Activated naive CD4-positive, alpha-beta T cell treated with anti-CD3 and anti-CD28 coated beads, Interleukin-2, amount 50 U/mL, for 72 hours (primary cell): ENCODE data around the gene RNU1-3. TPM values are rescaled to one million over a fixed set of nuclear protein-coding genes. Genes with fewer than 3 reads are reported as not detected.
"Not testable (repeated sequence)": the region's sequence is repeated elsewhere in the genome, so short reads cannot be mapped to it uniquely, and the experiment has no call there.

Experiments used
- ATAC-seq, 2 donors: fragments of 150-1000 bp; cut with Tn5 transposase; 2 replicates each; pipeline ENCODE4 v1.10.0; 2021; ENCODE audit warnings: mild to moderate bottlenecking in 2 of 2, moderate library complexity in 2 of 2
- DNase-seq, 2 donors: peaks; one replicate each; pipeline ENCODE4 v3.0.0; 2021 to 2022; ENCODE audit warnings: low spot score in 2 of 2
- H3K27ac Mint-ChIP-seq, 2 donors: one replicate each; pipeline ENCODE4 v1.8.0; 2022; ENCODE audit warnings: mild to moderate bottlenecking in 2 of 2, mixed read lengths in 2 of 2
- H3K36me3 Mint-ChIP-seq, 2 donors: one replicate each; pipeline ENCODE4 v1.8.0; 2022; ENCODE audit warnings: mixed read lengths in 2 of 2
- H3K9me3 Mint-ChIP-seq, 2 donors: one replicate each; pipeline ENCODE4 v1.8.0; 2022; ENCODE audit warnings: mixed read lengths in 2 of 2
- total RNA-seq, 2 donors: library from RNA; stranded (reverse); gene quantifications; one replicate each; pipeline ENCODE4 v1.2.3, GENCODE V29; 2022

RNU1-3 gene
- total RNA-seq: 1,000 to 10,000 TPM; 1,082 to 1,722 TPM

DNA sequence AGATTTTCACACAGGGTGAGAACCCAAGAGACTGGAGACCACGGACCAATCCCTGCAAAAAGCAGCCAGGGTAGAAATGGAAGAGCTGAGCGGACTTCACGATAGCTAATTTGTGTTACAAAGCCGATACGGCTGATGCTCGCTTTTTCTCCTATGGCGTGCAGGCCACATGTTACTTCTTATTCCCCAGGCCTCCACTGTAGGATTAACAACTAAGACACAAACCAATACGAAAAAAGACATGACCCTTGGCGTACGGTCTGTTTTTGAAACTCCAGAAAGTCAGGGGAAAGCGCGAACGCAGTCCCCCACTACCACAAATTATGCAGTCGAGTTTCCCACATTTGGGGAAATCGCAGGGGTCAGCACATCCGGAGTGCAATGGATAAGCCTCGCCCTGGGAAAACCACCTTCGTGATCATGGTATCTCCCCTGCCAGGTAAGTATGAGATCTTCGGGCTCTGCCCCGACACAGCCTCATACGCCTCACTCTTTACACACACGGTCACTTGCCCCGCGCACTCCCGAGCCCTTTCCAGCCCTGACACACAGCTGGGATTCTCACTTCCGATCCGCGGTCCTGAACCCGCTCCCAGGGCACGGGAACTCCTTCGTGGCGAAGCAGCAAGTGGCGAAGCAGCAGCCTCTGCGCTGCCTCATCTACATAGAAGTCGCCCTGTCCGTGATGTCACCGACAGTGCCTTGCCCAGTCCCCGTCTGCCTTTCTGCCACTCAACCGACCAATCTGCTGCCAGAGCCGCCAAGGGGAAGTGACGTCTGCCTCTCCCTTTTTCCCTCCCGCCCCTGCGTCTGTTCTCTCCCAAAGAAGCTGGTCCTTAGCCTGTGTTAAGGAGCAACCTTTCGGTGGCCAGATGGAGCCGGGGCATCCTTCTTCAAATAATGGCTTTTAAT lies at the start of gene RNU1-3:
TSS of gene RNU1-3 (minus strand) at position 447 of the 912 bp plus-strand sequence.
- not testable (repeated sequence) for DNase-seq, H3K27ac Mint-ChIP-seq, H3K9me3 Mint-ChIP-seq, H3K36me3 Mint-ChIP-seq
- ATAC-seq: peak; percentile 100

GRCh38 chr1:16713480-16713879 lies 46.7 kb upstream of the RNU1-3 start:
- not testable (repeated sequence) for H3K36me3 Mint-ChIP-seq, DNase-seq, H3K9me3 Mint-ChIP-seq, H3K27ac Mint-ChIP-seq, ATAC-seq

- not testable (repeated sequence) for H3K27ac Mint-ChIP-seq, H3K36me3 Mint-ChIP-seq, ATAC-seq, H3K9me3 Mint-ChIP-seq
- DNase-seq: peak in 1 of 2 donors; percentile 1
Observed at GRCh38 chr1:16712984-16713383, 46.2 kb upstream of the RNU1-3 start.

- not testable (repeated sequence) for H3K9me3 Mint-ChIP-seq, H3K27ac Mint-ChIP-seq, H3K36me3 Mint-ChIP-seq, ATAC-seq
- DNase-seq: peak in 1 of 2 donors; percentile 1
Observed at GRCh38 chr1:16712582-16712981, 45.8 kb upstream of the RNU1-3 start.

DNA sequence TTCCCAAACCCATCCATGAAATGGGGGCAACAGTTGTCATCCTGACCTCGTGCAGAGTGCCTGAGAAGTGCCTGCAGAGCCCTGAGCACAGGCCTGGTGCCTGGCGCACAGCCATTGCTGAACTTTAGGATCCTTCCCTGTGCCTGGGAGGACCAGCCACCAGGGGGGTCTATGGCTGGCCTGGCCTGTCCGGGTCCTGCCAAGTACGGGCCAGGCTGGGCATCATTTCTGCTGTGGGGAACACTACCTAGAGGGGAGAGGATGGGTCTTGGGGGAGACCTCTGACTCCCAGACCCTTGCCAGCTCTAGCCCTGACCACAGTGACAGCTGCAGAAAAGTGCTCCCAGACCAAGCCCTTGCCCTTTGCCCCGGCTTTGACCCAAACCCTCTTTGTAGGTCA lies 45.4 kb upstream of the RNU1-3 start:
- ATAC-seq, H3K36me3 Mint-ChIP-seq, H3K9me3 Mint-ChIP-seq, H3K27ac Mint-ChIP-seq: not testable (repeated sequence)
- peak in 1 of 2 donors; percentile 2 for DNase-seq

DNA sequence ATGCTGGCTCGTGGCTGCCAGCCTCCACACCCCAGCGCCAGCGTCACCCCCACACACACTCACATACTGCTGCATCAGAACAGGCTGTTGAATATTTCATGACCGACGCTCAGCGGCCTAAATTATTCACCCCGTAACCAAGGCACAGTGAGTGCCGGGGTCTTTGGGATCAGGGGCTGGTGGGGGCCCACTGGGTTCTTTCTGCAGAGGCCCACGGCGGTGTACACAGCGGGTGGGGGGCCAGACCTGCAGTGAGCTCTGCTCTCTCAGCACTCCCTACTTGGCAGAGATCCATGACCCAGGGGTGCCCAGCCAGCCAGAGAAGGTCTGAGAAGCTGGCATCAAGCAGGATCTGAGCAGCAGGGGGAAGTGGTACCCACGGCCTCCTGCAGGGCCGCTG lies 43.9 kb upstream of the RNU1-3 start:
- DNase-seq: peak in 1 of 2 donors; percentile 5
- H3K9me3 Mint-ChIP-seq, ATAC-seq, H3K27ac Mint-ChIP-seq, H3K36me3 Mint-ChIP-seq: not testable (repeated sequence)

DNA sequence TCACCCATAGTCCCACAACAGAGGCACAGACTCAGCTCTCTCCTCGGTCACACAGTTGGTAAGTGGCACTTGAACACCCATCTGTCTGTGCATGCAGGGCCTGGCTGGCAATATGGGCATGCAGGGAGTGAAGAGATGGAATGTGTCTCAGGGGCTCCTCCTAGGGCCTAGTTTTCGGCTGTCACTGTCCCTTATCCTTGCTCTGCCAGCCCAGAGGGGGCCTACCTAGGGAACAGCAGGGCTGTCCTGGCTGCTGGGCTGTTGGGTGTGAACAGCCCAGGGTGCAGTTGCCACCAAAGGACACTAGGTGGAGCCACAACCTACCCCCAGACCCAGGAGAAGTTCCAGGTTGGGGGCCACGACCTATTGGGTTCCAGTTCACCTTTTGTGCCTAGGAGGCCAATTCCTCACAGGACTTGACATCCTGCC lies 42.9 kb upstream of the RNU1-3 start:
- not testable (repeated sequence) for H3K27ac Mint-ChIP-seq, H3K36me3 Mint-ChIP-seq, H3K9me3 Mint-ChIP-seq
- DNase-seq: peak in 1 of 2 donors; percentile 54
- peak; percentile 80 to 83 for ATAC-seq

DNA sequence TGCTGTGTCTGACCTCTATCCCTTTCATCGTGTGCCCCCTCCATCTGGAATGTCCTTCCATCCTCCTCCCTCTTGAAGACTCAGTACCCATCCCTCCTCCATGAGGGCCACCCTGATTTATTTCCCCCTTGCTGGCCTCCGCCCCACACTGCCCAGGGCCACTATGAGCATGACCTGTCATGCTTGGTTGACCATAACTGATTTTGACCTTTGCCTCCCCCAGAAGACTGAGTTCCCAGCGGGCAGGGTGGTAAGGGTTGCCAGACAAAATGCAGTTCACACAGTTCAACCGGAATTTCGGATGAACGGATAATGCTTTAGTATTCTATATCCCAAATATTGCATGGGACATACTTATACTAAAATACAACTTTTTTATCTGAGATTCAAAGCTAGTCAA lies 42.0 kb upstream of the RNU1-3 start:
- H3K9me3 Mint-ChIP-seq, DNase-seq, H3K36me3 Mint-ChIP-seq, ATAC-seq, H3K27ac Mint-ChIP-seq: not testable (repeated sequence)

- peak; percentile 31 to 34 for ATAC-seq
- not testable (repeated sequence) for DNase-seq, H3K36me3 Mint-ChIP-seq, H3K27ac Mint-ChIP-seq, H3K9me3 Mint-ChIP-seq
Observed at GRCh38 chr1:16707130-16708093, 40.7 kb upstream of the RNU1-3 start.

GRCh38 chr1:16706302-16706701 lies 39.6 kb upstream of the RNU1-3 start:
- not testable (repeated sequence) for H3K27ac Mint-ChIP-seq, H3K9me3 Mint-ChIP-seq, DNase-seq, ATAC-seq, H3K36me3 Mint-ChIP-seq

- not testable (repeated sequence) for H3K9me3 Mint-ChIP-seq, H3K27ac Mint-ChIP-seq, H3K36me3 Mint-ChIP-seq, ATAC-seq
- DNase-seq: peak in 1 of 2 donors; percentile 1
Observed at GRCh38 chr1:16704502-16705100, 37.9 kb upstream of the RNU1-3 start.

DNA sequence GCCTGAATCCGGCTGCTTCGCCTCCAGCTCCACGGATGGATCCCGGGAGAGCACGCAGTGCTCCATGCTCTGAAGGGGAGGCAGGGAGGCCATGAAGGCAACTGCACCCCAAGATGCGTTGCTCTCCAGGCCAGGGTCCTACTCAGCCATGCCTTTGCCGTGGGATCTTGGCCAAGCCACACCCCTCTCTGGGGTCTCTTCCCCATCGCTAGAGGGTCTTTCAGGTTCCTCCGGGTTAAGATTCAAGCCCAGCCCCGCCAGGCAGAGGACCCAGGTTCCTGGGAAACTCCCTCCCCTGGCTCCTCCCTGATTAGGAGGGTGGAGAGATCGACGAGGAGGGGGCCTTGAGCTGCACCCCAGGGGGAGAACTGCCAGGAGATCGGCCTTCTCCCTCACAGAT lies 37.3 kb upstream of the RNU1-3 start:
- not testable (repeated sequence) for ATAC-seq, H3K36me3 Mint-ChIP-seq, DNase-seq, H3K27ac Mint-ChIP-seq, H3K9me3 Mint-ChIP-seq

DNA sequence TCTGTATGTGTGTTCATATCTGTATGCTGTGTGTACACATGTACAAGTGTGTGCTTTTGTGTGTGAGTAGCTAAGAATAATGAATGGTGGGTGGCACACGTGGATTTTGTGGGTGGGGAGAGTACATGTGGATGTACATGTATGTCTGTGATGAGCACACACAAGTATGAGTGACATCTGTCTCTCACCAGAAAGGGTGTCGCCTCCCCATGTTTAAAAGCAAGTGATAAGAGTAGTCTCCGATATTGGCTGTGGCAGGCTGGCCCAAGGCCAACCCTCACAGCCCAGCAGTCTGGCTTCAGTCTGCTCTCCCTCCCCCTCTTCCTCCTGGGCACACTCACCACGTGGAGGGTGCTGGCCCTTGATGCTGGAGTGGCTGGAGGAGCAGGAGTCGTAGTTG lies 36.9 kb upstream of the RNU1-3 start:
- H3K27ac Mint-ChIP-seq, H3K36me3 Mint-ChIP-seq, H3K9me3 Mint-ChIP-seq, ATAC-seq, DNase-seq: not testable (repeated sequence)

DNA sequence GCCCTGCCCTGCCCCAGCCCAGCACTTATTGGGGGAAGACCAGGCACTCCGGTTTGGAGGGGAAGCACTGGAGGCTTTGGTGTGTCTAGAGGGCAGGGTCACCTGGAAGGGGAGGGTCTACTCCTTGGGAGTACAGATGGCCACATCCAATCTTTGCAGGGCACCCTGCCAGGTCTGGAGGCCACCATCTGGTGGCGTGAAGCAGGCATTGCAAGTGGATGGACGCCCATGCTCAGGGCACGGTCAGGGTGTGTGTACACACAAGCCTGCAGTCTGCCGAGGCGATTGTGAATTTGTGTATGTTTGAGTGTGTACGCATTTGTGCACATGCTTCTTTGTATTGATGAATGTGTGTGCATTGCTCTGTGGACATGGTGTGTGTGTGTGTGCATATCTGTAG lies 36.4 kb upstream of the RNU1-3 start:
- not testable (repeated sequence) for H3K36me3 Mint-ChIP-seq, H3K9me3 Mint-ChIP-seq, H3K27ac Mint-ChIP-seq, DNase-seq
- peak; percentile 49 to 57 for ATAC-seq

GRCh38 chr1:16702280-16702679 lies 35.5 kb upstream of the RNU1-3 start:
- DNase-seq, ATAC-seq, H3K27ac Mint-ChIP-seq, H3K9me3 Mint-ChIP-seq, H3K36me3 Mint-ChIP-seq: not testable (repeated sequence)

DNA sequence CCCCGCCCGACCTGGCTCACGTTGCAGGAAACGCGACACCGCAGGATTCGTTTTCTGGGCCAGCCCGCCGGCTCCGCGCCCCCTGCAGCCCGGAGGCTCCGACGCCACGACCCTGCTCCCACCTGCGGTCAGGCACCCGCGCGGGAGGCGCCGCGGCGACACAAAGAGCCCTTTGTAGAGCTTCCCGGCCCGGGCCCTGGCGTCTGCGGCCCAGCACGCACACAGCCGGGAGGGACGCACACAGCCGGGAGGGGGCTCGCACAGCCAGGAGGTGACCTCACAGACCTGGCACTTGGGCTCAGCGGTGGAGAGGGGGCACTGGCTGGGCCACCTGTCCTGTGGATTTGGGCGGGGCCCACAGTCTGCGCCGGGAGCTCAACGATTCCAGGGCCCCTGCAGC lies 34.4 kb upstream of the RNU1-3 start:
- ATAC-seq: peak in 1 of 2 donors; percentile 37
- H3K36me3 Mint-ChIP-seq, H3K27ac Mint-ChIP-seq, H3K9me3 Mint-ChIP-seq, DNase-seq: not testable (repeated sequence)
